ENCODE results near the gene CHST8.

DNA sequence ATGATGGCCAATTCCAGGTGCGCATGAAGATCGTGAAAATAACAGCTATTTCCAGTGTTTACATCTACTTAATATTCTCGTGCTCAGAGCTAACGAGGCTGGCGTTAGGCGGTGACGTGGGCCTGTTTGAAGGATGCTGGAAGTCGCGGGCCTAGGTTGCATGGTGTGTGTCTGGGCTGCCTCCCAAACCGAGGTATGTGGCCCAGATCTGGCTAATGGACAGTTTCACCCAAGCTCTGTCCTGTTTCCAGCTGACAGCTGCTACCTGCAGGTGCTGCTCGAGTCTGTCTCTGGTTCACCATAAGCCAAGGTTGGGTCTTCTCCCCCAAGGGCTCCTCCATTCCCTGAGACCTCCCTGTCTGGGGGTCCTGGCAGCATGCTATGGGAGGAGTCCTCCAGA, 134.4 kb downstream of the CHST8 start:
- TF ChIP-seq POLR2A (IDR thresholded peaks at IDR 0.05), result no peak
- TF ChIP-seq, protein P1, sequence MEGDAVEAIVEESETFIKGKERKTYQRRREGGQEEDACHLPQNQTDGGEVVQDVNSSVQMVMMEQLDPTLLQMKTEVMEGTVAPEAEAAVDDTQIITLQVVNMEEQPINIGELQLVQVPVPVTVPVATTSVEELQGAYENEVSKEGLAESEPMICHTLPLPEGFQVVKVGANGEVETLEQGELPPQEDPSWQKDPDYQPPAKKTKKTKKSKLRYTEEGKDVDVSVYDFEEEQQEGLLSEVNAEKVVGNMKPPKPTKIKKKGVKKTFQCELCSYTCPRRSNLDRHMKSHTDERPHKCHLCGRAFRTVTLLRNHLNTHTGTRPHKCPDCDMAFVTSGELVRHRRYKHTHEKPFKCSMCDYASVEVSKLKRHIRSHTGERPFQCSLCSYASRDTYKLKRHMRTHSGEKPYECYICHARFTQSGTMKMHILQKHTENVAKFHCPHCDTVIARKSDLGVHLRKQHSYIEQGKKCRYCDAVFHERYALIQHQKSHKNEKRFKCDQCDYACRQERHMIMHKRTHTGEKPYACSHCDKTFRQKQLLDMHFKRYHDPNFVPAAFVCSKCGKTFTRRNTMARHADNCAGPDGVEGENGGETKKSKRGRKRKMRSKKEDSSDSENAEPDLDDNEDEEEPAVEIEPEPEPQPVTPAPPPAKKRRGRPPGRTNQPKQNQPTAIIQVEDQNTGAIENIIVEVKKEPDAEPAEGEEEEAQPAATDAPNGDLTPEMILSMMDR (IDR thresholded peaks at IDR 0.05), result no peak
